Erythroblast (primary cell): ENCODE measurements around the gene RTKN2.

Source experiments
- GATA1 ChIP-seq: IDR thresholded peaks from 2 replicates; pipeline ENCODE4 v1.6.1; 2011; ENCODE audit warnings: low read depth, mild to moderate bottlenecking, control low read depth, low read length, moderate library complexity
- POLR2A ChIP-seq: IDR thresholded peaks from 2 replicates; pipeline ENCODE4 v1.6.1; 2011; ENCODE audit warnings: mild to moderate bottlenecking, low read length

DNA sequence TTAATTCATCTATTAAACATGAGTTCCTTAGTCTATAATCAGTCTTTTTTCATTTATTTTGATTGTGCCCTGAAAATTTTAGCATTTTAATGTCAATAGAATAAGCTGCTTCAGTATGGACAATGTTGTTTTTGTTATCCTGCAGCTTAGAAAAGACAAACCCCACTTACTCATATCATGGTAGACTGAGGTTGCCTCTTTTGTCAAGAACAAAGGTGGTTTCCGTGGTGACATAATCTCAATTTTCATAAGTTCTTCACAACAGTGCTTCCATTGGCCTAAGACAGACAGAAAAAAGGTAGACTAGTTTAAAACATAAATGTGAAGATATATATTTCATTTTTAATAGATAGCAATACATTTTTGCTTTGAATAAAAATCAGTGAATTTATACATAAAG is 69.1 kb downstream of the RTKN2 start:
- TF ChIP-seq POLR2A (no peak), GATA1 (no peak)
